Measurements from ENCODE around the gene CPZ. TPM values are rescaled to one million over a fixed set of nuclear protein-coding genes. Genes with fewer than 3 reads are reported as not detected.

CPZ gene
- total RNA-seq, 1 experiment from 2014 or later, result 26.9 TPM

DNA sequence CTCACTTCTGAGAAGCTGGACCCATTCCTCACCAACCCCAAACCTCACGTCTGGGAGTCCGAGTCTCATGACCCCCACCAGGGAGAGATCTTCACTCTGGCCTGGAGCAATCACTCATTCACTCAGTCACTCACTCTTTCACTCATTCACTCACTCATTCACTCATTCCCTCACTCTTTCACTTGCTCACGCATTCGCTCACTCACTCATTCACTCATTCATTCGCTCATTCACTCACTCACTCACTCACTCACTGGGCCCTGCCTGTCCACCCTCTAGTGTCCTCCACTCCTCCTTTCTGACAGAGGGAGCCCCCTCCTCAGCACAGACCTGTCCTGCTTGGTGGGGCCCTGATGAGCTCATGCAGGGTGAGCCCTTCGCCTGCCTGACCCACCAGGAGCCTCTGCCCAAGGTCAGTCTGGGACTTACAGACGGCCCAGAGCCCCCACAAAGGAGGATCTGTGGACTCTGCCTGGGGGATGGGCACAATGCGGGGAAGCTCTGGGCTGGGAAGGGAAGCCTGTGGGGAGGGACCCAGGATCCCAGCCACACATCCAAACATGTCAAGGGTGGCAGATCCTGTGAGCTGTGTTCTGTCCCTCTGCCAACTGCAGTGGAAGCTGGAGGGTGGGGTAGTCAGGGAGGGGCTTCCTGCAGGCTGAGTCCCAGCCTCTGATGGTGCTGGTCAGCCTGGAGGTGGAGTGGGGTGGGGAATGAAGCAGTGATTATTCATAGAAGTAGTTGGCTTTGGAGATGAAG lies 18.5 kb downstream of the CPZ start:
- no peak for DNase-seq (ENCODE audit: low spot score)
- no peaks in the 10 kb centered on the region for H3K9me3 Mint-ChIP-seq
- TF ChIP-seq NR1H2 (CRISPR knock-in tag; IDR thresholded peaks at IDR 0.05) (no peak), MAX (CRISPR knock-in tag; IDR thresholded peaks at IDR 0.05) (no peak), RORB (CRISPR knock-in tag; IDR thresholded peaks at IDR 0.05) (no peak), SOX15 (CRISPR knock-in tag; IDR thresholded peaks at IDR 0.05) (no peak), ZNF232 (CRISPR knock-in tag; IDR thresholded peaks at IDR 0.05) (no peak), ZNF423 (CRISPR knock-in tag; IDR thresholded peaks at IDR 0.05) (no peak), MLX (CRISPR knock-in tag; IDR thresholded peaks at IDR 0.05) (no peak), ATF1 (CRISPR knock-in tag; IDR thresholded peaks at IDR 0.05) (no peak), ZNF532 (CRISPR knock-in tag; IDR thresholded peaks at IDR 0.05; ENCODE audit: borderline replicate concordance) (no peak), ELF4 (CRISPR knock-in tag; IDR thresholded peaks at IDR 0.05; ENCODE audit: low read depth) (no peak), SMAD3 (CRISPR knock-in tag; IDR thresholded peaks at IDR 0.05; ENCODE audit: borderline replicate concordance) (no peak), FOXP1 (CRISPR knock-in tag; IDR thresholded peaks at IDR 0.05; ENCODE audit: borderline replicate concordance) (no peak), GRHL2 (CRISPR knock-in tag; IDR thresholded peaks at IDR 0.05; ENCODE audit: insufficient replicate concordance, severe bottlenecking) (no peak)
- TF ChIP-seq, protein P1, sequence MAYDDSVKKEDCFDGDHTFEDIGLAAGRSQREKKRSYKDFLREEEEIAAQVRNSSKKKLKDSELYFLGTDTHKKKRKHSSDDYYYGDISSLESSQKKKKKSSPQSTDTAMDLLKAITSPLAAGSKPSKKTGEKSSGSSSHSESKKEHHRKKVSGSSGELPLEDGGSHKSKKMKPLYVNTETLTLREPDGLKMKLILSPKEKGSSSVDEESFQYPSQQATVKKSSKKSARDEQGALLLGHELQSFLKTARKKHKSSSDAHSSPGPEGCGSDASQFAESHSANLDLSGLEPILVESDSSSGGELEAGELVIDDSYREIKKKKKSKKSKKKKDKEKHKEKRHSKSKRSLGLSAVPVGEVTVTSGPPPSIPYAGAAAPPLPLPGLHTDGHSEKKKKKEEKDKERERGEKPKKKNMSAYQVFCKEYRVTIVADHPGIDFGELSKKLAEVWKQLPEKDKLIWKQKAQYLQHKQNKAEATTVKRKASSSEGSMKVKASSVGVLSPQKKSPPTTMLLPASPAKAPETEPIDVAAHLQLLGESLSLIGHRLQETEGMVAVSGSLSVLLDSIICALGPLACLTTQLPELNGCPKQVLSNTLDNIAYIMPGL (CRISPR knock-in tag; IDR thresholded peaks at IDR 0.05), result no peak
- TF ChIP-seq, protein P2, sequence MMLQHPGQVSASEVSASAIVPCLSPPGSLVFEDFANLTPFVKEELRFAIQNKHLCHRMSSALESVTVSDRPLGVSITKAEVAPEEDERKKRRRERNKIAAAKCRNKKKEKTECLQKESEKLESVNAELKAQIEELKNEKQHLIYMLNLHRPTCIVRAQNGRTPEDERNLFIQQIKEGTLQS (CRISPR knock-in tag; conservative IDR thresholded peaks at IDR 0.05), result no peak
- TF ChIP-seq, protein P3, sequence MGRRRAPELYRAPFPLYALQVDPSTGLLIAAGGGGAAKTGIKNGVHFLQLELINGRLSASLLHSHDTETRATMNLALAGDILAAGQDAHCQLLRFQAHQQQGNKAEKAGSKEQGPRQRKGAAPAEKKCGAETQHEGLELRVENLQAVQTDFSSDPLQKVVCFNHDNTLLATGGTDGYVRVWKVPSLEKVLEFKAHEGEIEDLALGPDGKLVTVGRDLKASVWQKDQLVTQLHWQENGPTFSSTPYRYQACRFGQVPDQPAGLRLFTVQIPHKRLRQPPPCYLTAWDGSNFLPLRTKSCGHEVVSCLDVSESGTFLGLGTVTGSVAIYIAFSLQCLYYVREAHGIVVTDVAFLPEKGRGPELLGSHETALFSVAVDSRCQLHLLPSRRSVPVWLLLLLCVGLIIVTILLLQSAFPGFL (CRISPR knock-in tag; IDR thresholded peaks at IDR 0.05; ENCODE audit: borderline replicate concordance), result no peak

DNA sequence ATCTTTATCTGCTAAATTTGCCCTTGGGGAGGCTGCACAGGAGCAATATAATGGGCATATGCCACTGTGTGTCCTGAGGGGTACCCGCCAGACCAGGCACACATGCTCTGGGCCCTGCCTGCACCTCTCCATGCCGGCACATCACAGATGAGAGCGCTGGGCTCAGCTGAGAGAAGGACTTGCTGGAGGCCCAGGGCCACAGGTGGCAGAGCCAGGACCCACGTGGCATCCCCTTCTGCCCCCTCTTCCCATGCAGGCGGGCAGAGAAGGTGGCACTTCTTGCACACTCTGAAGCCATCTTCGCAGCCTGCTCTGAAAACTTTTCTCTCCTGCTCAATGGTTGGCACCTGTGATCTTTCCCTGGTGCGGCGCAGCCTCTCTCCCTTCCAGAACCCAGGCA lies 20.1 kb downstream of the CPZ start:
- CTCF ChIA-PET, result no interaction called here
- Mint-ChIP-seq H3K9me3 (no peaks in the 10 kb centered on the region), H3K27me3 (ENCODE audit: low read depth) (peaks cover 3% of the 10 kb centered on the region; the same call in 1 of the 2 replicates), H3K4me3 (no peak overlapping the region), H3K4me1 (no peaks in the 10 kb centered on the region), H3K36me3 (peaks cover 6% of the 10 kb centered on the region; the same call in 1 of the 2 replicates), H3K27ac (no peak overlapping the region)
- ATAC-seq (no peak), DNase-seq (ENCODE audit: low spot score) (no peak)
- POLR2A ChIA-PET, result no interaction called here
- TF ChIP-seq NFATC4 (CRISPR knock-in tag; IDR thresholded peaks at IDR 0.05), result no peak
- no peak for TF ChIP-seq E2F5 (CRISPR knock-in tag; IDR thresholded peaks at IDR 0.05)
- no peak for TF ChIP-seq ZNF416 (CRISPR knock-in tag; IDR thresholded peaks at IDR 0.05)
- no peak for TF ChIP-seq TP53 (CRISPR knock-in tag; IDR thresholded peaks at IDR 0.05)
- TF ChIP-seq EMX1 (CRISPR knock-in tag; IDR thresholded peaks at IDR 0.05), result no peak
- TF ChIP-seq, protein P4, sequence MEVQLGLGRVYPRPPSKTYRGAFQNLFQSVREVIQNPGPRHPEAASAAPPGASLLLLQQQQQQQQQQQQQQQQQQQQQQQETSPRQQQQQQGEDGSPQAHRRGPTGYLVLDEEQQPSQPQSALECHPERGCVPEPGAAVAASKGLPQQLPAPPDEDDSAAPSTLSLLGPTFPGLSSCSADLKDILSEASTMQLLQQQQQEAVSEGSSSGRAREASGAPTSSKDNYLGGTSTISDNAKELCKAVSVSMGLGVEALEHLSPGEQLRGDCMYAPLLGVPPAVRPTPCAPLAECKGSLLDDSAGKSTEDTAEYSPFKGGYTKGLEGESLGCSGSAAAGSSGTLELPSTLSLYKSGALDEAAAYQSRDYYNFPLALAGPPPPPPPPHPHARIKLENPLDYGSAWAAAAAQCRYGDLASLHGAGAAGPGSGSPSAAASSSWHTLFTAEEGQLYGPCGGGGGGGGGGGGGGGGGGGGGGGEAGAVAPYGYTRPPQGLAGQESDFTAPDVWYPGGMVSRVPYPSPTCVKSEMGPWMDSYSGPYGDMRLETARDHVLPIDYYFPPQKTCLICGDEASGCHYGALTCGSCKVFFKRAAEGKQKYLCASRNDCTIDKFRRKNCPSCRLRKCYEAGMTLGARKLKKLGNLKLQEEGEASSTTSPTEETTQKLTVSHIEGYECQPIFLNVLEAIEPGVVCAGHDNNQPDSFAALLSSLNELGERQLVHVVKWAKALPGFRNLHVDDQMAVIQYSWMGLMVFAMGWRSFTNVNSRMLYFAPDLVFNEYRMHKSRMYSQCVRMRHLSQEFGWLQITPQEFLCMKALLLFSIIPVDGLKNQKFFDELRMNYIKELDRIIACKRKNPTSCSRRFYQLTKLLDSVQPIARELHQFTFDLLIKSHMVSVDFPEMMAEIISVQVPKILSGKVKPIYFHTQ (CRISPR knock-in tag; IDR thresholded peaks at IDR 0.05), result no peak
- no peak for TF ChIP-seq ZNF396 (CRISPR knock-in tag; IDR thresholded peaks at IDR 0.05; ENCODE audit: borderline replicate concordance)

More for the DNA sequence above, 18.5 kb downstream of the CPZ start:
- ATAC-seq, result no peak
- H3K4me3 Mint-ChIP-seq, result no peak overlapping the region
- ChIA-PET CTCF (no interaction called here), POLR2A (no interaction called here)
- H3K36me3 Mint-ChIP-seq, result peaks cover 6% of the 10 kb centered on the region; the same call in 1 of the 2 replicates
- peaks cover 3% of the 10 kb centered on the region; the same call in 1 of the 2 replicates for H3K27me3 Mint-ChIP-seq (ENCODE audit: low read depth)
- H3K27ac Mint-ChIP-seq, result no peak overlapping the region
- no peaks in the 10 kb centered on the region for H3K4me1 Mint-ChIP-seq
